NCI-H2081 treated with DMSO at 0.1 percent for 48 hours (cell line): ENCODE results near the gene ADAMTS14.

Experiments
- DNase-seq: peaks from one replicate; lab custom pipeline; 2025; lab: John Stamatoyannopoulos, UW

ADAMTS14 gene

DNA sequence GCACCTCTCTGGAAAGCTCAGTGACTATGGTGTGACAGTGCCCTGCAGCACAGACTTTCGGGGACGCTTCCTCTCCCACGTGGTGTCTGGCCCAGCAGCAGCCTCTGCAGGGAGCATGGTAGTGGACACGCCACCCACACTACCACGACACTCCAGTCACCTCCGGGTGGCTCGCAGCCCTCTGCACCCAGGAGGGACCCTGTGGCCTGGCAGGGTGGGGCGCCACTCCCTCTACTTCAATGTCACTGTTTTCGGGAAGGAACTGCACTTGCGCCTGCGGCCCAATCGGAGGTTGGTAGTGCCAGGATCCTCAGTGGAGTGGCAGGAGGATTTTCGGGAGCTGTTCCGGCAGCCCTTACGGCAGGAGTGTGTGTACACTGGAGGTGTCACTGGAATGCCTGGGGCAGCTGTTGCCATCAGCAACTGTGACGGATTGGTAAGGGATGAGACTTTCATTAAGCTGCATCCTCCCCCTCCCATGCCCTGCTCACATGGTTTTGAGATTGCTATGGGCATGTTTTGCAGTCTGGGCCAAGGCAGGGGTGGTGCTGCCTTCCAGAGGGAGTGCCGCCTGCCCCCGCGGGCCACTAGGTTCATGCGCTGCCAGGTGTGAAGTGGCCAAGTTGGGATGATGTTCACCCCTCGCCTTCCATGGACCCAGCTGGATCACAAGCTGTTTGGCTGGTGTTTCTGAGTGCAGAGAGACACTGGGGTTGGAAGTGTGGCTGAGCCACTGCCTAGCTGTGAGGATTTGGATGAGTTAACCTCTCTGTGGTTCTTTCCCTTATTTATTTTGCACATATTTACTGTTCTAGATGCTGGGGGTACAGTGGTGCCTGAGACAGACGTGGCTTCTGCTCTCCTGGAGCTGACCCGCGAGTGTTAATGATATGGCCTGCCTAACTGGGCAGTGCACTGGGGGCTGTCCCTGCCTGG is 2.5 kb downstream of the ADAMTS14 start:
- no peak for DNase-seq

- DNase-seq = no peak
Observed at GRCh38 chr10:70675496-70676161, 3.3 kb downstream of the ADAMTS14 start.

GRCh38 chr10:70676511-70676910 is 4.2 kb downstream of the ADAMTS14 start:
- DNase-seq = no peak

DNA sequence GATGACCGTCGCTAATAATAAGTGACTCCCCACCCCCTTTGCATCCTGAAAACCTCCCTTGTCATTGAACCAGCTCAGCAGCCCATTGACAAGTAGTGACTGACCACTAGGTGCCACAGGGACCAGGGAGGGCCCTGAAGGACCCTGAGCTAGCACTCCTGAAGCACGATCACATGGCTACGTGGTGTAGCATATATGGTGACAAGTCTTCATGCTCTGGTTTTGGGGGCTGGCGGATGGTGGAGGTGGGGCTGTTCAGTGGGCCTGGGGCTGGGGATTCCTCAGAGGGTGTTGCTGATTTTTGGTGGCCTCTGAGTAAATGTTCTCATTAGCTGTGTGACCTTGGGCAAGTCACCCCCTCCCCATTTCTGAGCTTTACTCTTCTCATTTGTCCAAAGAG is 4.7 kb downstream of the ADAMTS14 start:
- no peak for DNase-seq

DNA sequence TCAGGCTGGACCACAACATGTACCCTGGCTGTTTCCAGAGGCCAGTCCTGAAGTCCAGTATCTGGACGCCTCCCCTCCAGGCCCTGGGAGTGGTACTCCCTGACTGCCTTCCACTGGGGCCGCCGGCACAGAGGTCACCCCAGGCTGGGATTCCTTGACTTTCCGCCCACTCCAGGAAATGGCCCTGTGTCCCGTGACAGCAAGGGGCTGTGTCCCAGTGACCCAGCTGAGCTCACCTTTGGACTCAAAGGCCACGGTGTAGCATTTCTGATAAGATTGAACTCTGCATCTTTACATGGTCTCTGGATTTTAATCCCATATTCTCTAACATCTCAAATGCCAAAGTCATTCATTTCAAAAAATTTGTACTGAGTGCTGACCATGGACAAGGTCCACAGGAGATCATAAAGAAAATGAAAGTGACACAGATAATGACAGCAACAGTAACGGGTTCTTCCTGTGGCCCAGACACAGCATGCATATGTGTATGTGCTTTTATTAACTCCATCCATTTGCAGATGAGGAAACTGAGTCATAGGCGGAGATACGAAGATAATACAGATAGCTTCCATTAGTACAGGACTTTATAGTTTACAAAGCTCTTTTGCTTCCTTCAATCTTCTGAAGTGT is 5.4 kb downstream of the ADAMTS14 start:
- no peak for DNase-seq

DNA sequence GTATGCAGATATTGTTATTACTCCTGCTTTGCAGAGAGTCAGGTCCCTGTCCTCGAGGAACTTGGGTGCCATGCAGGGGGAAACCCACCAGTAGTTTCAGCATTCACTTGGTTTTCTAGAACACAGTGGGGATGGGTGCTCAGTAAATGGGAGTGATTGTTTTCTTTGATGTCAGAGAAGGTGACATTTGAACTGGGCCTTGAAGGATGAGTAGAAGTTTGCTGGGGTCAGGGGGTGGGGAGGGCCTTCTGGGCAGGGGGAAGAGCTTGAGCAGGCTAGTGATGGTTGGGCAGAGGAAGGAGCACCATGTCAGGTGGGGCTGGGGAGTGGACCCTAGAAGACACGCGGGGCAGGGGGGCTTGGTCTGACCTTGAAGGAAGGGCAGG is 5.9 kb downstream of the ADAMTS14 start:
- DNase-seq = no peak

DNA sequence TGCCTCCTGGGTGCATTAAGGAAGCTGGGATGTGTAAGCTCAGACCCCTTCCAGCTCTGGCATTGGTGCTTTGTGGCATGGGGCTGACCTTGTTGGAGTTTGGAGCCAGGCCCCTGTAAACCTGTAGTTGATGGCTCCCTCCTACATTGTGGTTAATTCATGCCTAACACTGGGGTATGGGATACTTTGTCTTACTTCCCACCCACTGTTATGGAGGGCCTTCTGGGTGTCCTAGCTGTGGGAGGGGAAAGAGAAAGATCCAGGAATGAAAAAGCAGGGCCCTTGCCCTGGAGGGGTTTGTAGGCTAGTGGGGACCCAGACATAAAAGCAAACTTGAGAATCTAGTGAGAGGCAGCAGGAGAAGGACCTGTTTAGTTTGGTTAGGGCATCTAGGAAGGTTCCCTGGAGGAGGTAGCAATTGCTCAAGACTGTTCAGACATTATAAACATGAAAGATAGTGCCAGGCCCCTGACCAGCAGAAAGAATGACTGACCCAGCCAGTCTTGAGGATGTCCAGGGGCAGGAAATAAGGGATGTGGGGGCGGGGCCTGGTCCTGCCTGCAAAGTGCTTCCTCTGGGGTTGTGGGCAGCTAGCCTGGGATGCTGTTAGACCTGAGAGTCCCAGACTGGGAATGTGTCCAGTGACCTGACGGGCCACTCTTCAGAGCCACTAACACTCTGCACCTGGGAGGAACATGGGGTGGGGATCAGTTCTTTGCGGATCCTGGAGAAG is 6.6 kb downstream of the ADAMTS14 start:
- no peak for DNase-seq

DNA sequence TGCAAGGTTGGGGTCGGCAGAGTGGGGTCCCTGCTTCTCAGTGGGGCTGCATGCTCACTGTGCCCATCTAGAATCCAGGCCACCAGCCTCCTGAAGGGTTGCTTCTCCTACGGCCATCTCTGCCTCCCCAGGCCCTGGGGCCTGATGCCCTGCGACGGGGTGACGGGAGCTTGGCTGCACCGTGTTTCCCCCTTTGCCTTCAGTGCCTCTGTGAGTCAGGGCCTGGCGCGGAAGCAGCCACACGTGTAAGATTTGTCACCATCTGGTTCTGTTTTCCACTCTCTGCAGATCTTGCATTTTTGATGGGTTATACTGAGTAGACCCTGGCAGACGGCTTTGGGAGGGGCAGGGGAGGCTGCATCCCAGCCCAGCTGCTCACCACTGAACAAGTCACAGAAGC is 7.2 kb downstream of the ADAMTS14 start:
- no peak for DNase-seq

GRCh38 chr10:70680899-70681730 is 8.8 kb downstream of the ADAMTS14 start:
- no peak for DNase-seq

DNA sequence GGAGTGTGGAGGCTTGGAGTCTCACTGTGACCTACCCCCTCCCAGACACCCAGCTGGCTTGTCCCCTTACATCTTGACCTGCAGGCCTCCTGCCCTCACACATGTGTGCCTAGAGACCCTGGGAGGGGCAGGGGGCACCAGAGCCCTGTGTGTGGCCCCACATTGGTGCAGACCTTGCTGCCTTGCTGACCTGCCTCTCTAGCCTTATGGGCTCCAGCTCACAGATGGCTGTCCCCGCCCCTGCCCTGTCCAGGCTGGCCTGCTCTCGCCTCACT is 9.4 kb downstream of the ADAMTS14 start:
- DNase-seq = no peak

- DNase-seq = no peak
Observed at GRCh38 chr10:70682920-70683600, 10.8 kb downstream of the ADAMTS14 start.

DNA sequence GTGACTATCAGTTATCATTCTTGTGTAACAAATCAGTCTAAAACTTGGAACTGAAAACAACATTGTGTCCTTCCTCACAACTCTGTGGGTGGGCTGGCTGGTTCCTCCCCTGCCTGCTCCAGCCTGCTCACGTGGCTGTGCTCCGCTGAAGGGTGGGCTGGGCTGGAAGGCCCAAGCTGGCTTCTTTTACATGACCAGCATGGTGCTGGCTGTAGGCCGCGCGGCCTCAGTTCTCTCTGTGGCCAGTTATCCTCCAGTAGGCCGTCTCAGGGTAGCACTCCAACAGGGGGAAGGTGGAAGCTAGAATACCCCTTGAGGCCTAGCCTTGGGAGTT is 11.3 kb downstream of the ADAMTS14 start:
- no peak for DNase-seq

GRCh38 chr10:70683940-70684339 is 11.6 kb downstream of the ADAMTS14 start:
- no peak for DNase-seq

DNA sequence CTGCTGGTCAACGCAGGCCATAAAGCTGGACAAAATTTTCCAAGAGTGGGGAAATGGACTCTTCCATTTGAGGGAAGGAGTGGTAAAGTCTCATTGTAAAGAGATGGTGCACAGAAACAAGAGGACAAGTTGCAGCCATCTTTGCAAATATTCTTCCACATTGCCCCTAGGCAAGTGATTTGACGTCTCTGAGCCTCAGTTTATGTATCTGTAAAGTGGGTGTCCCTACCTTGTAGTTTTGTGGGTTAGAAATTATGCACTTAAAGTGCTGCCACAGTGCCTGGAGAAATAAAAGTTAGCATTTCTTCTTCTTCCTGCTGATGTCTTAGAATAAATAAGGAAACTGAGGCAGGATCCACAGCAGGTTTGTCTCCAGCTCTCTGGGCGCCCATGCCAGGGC is 12.1 kb downstream of the ADAMTS14 start:
- no peak for DNase-seq

DNA sequence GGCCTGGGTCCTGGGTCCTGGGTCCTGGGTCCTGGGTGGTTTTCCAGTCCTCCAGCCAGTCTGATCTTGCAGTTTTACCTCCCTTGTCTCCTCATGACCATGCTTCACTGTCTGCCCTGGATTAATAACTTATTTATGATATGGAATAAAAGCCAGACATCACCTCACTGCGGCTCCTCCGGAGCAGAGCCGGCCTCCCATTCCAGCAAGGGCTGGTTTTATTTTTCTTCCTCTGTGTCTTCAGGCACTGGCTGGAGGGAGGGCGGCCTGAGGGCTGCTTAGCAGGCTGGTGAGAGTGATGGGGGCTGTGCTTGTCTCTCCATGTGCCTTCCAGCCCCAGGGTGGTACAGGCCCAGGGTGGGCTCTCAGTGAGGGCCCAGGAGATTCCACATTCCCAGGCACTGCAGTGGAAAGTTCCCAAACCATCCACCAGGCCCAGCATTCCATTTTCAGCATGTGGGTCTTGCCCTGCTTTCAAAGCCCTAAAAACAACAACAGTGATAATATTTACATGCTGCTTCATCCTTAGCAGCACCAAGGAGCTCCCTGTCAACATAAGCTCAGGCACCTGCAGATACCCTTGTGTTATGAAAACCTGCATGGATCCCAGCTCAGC is 12.6 kb downstream of the ADAMTS14 start:
- DNase-seq = no peak

- no peak for DNase-seq
Observed at GRCh38 chr10:70685455-70685911, 13.2 kb downstream of the ADAMTS14 start.

- no peak for DNase-seq
Observed at GRCh38 chr10:70688828-70689227, 16.5 kb downstream of the ADAMTS14 start.

DNA sequence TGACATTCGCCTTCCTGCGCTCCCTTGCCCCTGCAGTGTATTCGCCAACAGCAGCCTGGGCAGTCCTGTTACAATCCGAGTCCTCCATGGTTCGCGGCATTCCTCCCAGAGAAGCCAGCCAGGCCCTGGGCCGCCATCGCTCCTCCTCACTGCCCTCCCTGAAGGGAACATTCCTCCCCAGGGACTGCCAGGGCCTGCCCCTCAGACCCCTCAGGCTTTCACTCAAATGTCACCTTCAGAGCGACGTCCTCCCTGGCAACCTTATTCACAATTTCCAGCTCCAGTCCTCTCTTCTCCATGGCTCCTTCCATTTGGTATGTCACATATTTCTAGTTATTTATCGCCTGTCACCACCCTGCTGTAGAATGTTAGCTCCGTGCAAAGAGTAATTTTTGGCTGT is 17.4 kb downstream of the ADAMTS14 start:
- DNase-seq = no peak

DNA sequence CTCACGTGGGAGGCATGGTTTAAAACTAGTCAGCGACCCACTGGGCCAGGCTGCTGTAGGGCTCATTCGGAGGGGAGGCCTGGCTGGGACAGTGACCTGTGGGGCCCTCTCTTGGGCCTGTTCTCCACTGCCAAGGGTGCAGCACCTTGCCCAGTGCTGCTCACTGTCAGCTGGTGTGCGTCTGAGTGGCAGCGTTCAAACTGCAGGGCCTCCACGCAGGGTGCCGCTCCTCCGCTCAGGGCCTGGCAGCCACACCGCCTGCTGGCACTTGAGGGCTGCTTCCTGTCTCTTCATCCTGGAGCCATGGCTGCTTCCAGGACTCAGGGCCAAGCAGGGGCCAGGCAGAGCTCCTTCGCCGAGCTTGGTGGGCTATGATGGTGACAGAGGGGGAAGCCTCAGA is 18.3 kb downstream of the ADAMTS14 start:
- DNase-seq = no peak

DNA sequence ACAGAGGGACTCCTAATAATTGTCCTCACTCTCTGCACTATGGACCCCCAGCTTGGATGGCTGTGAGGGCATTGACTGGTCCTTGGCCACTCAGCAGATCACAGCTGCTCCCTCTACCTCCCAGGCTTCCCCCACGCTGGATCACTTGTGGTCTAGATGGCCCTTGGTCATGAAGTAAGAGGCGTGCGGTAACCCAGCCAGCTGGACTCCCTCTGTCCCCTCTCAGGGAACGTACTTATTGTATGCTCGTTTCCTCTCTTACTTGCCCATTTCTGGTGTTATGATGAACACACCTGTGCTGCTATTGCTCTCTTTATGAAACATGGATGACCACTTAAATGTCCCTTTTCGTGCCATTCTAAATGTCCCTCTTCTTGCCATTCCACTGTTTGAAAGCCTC is 19.3 kb downstream of the ADAMTS14 start:
- DNase-seq = no peak
